HG02642 (cell line): ENCODE data around the gene TMEM191B.
"Not testable (repeated sequence)": the region's sequence is repeated elsewhere in the genome, so short reads cannot be mapped to it uniquely, and the experiment has no call there.

Experiments
- ATAC-seq: cut with Tn5 transposase; IDR thresholded peaks from one replicate; pipeline ENCODE4 v1.9.1; 2021; ENCODE audit warnings: mild to moderate bottlenecking; ENCODE audit not compliant: unreplicated experiment, poor library complexity

TMEM191B gene

DNA sequence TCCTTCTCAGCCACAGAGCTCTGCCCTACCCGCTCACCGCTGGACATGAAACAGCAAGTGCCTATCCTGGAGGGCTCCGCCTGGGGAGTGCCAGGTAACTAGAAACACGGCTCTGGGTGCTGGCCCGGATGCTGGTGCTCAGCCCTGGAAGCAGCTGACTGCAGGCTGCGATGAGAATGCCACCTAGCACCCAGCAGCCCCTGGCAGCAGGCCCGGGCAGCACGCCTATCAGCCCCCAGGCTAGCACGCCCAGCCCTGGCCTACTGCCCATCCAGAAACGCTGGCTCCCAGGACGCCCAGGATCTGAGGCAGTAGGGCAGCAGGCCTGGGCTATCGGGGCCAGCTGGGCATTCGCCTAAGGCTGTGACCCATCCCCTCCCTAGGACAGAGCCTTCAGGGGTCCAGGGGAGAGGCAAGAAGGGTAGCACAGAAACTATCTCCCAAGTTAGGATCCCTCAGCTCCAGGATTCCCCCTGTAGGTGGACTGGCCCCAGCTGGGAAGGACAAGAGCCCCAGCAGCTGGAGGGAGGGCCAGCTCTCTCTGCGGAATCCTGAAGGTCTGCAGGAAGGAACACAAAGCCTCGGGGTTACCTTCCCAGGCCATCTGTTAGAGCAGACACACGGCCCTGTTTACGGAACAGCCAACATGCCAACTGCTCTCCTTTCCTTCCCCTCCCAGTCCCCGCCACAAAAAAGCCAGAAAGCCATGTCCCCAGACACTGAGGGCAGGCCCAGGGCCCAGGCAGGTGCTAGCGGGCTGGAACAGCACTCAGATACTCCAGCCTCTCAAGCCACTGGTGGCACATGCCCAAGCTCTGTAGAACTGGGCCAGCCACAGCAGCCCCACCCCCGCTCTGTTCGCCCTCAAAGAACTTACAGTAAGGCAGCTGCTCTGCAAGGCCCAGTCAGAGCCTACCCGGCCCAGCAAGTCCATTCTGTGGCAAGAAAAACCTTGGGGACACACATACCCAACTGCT, 27.0 kb downstream of the TMEM191B start:
- ATAC-seq, result not testable (repeated sequence)

DNA sequence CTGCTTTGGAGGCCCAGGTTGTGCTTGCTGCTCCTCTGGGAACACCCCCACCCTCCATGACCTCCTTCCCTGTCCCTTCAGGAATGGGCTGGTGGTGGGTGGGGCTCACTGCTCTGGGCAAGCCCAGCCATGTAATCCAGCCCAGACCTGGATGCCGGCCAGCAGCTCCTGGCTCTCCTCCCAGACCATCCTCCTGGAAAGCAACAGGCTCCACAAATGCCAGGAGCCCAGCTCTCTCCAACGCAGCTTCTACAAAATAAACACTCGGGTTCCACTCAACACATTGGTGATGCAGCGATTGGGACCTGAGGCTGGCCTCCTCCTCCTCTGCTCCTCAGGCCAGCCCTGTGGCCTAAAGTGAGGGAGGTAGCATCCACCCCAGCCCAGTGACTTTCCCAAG, 30.9 kb downstream of the TMEM191B start:
- not testable (repeated sequence) for ATAC-seq

GRCh38 chr22:18558939-18559338, 31.3 kb downstream of the TMEM191B start:
- not testable (repeated sequence) for ATAC-seq

DNA sequence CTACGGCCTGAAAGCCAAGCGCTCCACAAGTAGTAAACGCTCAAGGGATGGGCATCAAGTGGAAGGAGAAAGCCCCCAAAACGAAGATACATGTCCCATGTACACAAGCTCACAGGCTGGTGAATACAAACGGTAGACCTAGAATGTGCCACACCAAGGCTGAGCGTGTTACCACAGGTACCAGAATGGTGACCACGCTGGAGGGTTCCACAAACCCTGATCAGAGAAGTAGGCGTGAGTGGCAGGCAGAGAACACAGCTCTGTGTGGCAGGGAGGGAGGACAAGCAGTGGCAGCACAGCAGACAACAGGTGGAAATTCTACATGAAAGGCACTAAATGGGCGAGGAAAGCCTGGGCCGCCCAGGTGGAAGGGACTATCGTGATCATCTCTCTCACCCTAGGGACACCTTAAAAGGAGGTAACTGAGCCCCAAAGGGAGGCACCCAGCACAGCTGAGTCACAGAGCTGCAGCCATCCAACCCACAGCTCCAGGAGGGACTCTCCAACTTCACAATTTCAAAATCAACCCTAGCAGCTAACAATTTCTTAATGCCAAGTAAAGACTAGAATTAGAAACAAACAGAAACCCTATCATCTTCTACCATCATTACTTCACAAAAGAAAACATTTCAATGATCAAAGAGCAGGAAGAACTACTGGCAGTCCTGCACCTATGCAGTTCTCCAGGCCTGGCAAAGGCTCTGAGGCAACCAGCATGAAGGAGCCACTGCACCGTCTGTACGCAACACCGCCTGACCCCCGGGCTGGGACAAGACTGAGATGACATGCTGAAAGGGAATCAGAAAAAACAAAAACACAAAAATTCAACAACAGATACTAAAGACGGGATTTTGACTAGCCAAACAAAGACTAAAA, 32.7 kb downstream of the TMEM191B start:
- ATAC-seq, result not testable (repeated sequence)

GRCh38 chr22:18570509-18571246, 43.1 kb downstream of the TMEM191B start:
- not testable (repeated sequence) for ATAC-seq

DNA sequence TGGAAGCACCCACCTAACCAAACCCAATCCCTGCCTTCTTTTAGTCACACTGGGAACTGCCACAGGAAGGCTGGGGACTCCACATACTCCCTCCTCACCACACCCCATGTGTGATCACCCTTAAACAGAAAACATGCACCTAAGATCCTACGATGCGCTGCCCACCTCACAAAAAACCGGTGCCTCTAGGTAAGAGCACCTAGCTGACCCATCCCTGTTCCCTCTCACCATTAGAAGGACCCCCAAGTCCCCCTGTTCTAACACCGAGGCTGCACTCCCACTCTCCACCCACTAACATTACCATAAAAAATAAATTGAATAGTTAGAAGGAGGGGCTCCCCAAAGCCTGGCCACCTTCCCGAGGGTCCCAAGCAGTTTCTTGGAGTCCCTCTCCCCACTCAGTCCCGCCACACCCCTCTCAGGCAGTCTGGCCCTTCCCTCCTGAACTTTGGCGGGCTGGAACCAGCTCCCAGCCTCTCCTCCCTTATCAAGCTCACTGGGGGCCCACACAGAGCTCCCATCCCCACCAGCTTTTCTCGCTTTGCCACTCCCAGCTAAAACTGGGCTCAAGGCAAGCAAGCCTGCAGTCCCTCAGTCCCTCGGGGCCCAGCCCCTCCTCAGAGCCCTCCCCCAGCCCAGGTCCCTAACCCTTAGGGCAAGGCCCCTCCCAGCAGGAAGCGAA, 46.0 kb downstream of the TMEM191B start:
- ATAC-seq, result not testable (repeated sequence)

DNA sequence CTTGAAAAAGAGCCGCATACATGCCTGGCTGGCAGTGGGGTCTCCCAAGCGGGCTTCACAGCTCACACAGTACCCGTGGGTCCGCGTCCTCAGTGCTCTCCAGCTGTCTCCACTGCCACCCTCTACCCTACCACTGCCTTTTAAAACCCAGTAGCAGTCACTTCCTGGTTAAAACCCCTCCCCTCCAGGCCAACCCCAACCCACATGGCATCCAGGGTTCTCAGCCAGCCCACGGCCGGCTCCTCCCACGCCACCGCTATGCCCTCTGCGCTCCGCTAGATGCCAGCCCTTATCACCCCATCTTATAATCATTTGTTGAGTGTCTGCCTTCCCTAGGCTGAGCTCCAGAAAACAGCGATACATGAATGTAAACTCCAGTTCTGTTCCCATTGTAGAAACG, 47.0 kb downstream of the TMEM191B start:
- ATAC-seq, result not testable (repeated sequence)

GRCh38 chr22:18575686-18576085, 48.1 kb downstream of the TMEM191B start:
- ATAC-seq, result not testable (repeated sequence)

GRCh38 chr22:18577090-18577818, 49.7 kb downstream of the TMEM191B start:
- peak; percentile 39 for ATAC-seq

DNA sequence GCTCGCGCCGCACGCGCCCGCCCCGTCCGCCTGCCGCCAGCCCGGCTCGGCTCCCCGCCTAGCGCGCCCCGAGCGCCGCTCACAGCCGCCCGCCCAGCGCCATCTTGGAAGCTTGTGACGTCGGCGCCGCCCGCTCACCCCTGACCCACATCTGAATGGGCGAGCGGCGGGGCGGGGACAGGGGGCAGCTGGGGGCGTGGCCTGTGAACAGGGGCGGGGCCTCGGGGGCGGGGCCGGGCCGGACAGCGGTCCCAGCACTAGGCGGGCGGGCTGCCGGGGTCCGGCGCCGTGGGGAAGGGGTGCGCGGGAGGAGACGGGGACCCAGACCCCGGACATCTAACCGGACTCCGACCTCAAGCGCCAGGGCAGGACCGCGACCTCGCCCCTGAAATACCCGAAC, 50.2 kb downstream of the TMEM191B start:
- ATAC-seq, result peak; percentile 96
